Measurements from ENCODE around the gene PKP1.

PKP1 gene

DNA sequence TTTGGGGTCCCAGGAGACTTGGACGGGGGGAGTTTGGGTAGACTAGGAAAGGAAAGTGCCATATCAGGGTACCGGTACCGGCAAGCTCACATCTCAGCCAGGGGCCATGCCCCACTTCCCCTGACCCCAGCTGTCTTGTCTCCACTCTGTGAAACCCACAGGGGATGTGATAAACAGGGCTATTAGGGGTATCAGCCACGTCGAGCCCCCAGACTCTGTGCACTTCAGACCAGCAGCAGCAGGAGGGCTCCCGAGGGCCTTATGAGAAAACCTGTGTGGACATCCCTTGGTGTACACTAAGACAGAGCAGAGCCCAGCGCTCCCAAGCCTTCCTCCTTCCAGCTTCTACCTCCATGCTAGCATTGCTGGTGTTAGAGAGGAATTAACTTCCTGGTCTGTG is 47.9 kb downstream of the PKP1 start:
- TF ChIP-seq, protein P1, sequence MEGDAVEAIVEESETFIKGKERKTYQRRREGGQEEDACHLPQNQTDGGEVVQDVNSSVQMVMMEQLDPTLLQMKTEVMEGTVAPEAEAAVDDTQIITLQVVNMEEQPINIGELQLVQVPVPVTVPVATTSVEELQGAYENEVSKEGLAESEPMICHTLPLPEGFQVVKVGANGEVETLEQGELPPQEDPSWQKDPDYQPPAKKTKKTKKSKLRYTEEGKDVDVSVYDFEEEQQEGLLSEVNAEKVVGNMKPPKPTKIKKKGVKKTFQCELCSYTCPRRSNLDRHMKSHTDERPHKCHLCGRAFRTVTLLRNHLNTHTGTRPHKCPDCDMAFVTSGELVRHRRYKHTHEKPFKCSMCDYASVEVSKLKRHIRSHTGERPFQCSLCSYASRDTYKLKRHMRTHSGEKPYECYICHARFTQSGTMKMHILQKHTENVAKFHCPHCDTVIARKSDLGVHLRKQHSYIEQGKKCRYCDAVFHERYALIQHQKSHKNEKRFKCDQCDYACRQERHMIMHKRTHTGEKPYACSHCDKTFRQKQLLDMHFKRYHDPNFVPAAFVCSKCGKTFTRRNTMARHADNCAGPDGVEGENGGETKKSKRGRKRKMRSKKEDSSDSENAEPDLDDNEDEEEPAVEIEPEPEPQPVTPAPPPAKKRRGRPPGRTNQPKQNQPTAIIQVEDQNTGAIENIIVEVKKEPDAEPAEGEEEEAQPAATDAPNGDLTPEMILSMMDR (IDR thresholded peaks at IDR 0.05; ENCODE audit: low read depth, low read length, poor library complexity, severe bottlenecking): no peak
- no peak for TF ChIP-seq EZH2phosphoT487 (IDR thresholded peaks at IDR 0.05; ENCODE audit: borderline replicate concordance, low read length)
- Histone ChIP-seq H3K4me2 (ENCODE audit: low read length) (no peak overlapping the region), H3K27ac (ENCODE audit: low read depth, low read length) (no peak overlapping the region), H3K9me2 (replicated peaks; ENCODE audit: control insufficient read depth, low read length) (no peaks in the 10 kb centered on the region), H3F3A (ENCODE audit: control insufficient read depth, insufficient read depth) (no peaks in the 10 kb centered on the region), H3K27me3 (ENCODE audit: control insufficient read depth, low read length) (no peaks in the 10 kb centered on the region), H3K36me3 (ENCODE audit: control insufficient read depth, low read length) (no peaks in the 10 kb centered on the region), H3K4me1 (ENCODE audit: control insufficient read depth, low read length) (no peaks in the 10 kb centered on the region), H3K4me3 (ENCODE audit: low read length) (no peak overlapping the region), H3K9me3 (ENCODE audit: control insufficient read depth, insufficient read depth, low read length) (no peaks in the 10 kb centered on the region), H3K79me2 (ENCODE audit: control insufficient read depth, low read length) (no peaks in the 10 kb centered on the region), H4K20me1 (ENCODE audit: control insufficient read depth, insufficient read depth, low read depth, low read length) (no peaks in the 10 kb centered on the region)

DNA sequence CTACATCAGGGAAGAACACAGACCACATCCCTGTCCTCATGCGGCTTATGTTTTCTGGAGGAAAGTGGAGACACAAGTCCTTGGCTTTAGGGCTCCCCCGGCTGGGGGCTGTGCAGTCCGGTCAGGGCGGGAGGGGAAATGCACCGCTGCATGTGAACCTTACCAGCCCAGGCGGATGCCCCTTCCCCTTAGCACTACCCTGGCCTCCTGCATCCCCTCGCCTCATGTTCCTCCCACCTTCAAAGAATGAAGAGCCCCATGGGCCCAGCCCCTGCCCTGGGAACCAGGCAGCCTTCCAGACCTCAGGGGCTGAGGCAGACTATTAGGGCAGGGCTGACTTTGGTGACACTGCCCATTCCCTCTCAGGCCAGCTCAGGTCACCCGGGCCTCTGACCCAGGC is 48.7 kb downstream of the PKP1 start:
- no peak overlapping the region for H3K4me2 ChIP-seq (ENCODE audit: low read length)
- H3K9me3 ChIP-seq (ENCODE audit: control insufficient read depth, insufficient read depth, low read length): no peaks in the 10 kb centered on the region
- no peaks in the 10 kb centered on the region for H3K4me1 ChIP-seq (ENCODE audit: control insufficient read depth, low read length)
- H3K27me3 ChIP-seq (ENCODE audit: control insufficient read depth, low read length): no peaks in the 10 kb centered on the region
- H3F3A ChIP-seq (ENCODE audit: control insufficient read depth, insufficient read depth): no peaks in the 10 kb centered on the region
- no peak overlapping the region for H3K4me3 ChIP-seq (ENCODE audit: low read length)
- no peaks in the 10 kb centered on the region for H3K36me3 ChIP-seq (ENCODE audit: control insufficient read depth, low read length)
- H3K27ac ChIP-seq (ENCODE audit: low read depth, low read length): no peak overlapping the region
- no peaks in the 10 kb centered on the region for H3K79me2 ChIP-seq (ENCODE audit: control insufficient read depth, low read length)
- TF ChIP-seq EZH2phosphoT487 (IDR thresholded peaks at IDR 0.05; ENCODE audit: borderline replicate concordance, low read length): no peak
- TF ChIP-seq, protein P1 (IDR thresholded peaks at IDR 0.05; ENCODE audit: low read depth, low read length, poor library complexity, severe bottlenecking): no peak
- H4K20me1 ChIP-seq (ENCODE audit: control insufficient read depth, insufficient read depth, low read depth, low read length): no peaks in the 10 kb centered on the region
- no peaks in the 10 kb centered on the region for H3K9me2 ChIP-seq (replicated peaks; ENCODE audit: control insufficient read depth, low read length)

DNA sequence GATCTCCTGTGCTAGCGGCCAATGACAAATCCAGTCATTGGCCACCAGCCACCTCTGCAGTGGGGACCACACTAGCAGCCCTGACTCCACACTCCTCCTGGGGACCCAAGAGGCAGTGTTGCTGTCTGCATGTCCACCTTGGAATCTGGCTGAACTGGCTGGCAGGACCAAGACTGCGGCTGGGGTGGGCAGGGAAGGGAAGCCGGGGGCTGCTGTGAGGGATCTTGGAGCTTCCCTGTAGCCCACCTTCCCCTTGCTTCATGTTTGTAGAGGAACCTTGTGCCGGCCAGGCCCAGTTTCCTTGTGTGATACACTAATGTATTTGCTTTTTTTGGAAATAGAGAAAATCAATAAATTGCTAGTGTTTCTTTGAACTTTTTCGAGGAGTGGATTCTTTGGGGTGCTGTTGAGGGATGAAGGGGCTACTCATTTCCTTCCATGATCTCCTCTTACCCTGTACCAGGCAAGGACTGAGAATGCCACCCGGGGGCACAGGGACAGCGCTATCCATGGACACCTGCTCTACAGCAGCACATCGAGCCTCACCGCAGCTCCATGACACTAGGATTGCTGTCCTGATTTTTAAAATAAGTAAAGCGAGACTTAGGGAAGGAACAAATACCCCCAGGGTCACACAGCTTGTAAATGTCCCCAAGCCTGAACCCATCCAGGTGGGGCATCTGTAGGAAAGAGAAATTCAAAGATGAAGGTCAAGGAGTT is 49.5 kb downstream of the PKP1 start:
- Histone ChIP-seq H3K9me3 (ENCODE audit: control insufficient read depth, insufficient read depth, low read length) (no peaks in the 10 kb centered on the region), H3K27ac (ENCODE audit: low read depth, low read length) (no peak overlapping the region), H3K4me3 (ENCODE audit: low read length) (no peak overlapping the region), H3F3A (ENCODE audit: control insufficient read depth, insufficient read depth) (no peaks in the 10 kb centered on the region), H3K27me3 (ENCODE audit: control insufficient read depth, low read length) (no peaks in the 10 kb centered on the region), H3K4me2 (ENCODE audit: low read length) (no peak overlapping the region), H3K79me2 (ENCODE audit: control insufficient read depth, low read length) (no peaks in the 10 kb centered on the region), H3K9me2 (replicated peaks; ENCODE audit: control insufficient read depth, low read length) (no peaks in the 10 kb centered on the region), H3K4me1 (ENCODE audit: control insufficient read depth, low read length) (no peaks in the 10 kb centered on the region), H4K20me1 (ENCODE audit: control insufficient read depth, insufficient read depth, low read depth, low read length) (no peaks in the 10 kb centered on the region), H3K36me3 (ENCODE audit: control insufficient read depth, low read length) (no peaks in the 10 kb centered on the region)
- no peak for TF ChIP-seq EZH2phosphoT487 (IDR thresholded peaks at IDR 0.05; ENCODE audit: borderline replicate concordance, low read length)
- TF ChIP-seq, protein P1 (IDR thresholded peaks at IDR 0.05; ENCODE audit: low read depth, low read length, poor library complexity, severe bottlenecking): no peak

Data from DOHH2 (cell line).